IPS-NIHi7 (cell line): Measurements from ENCODE around the gene CITED2.
"Not testable (repeated sequence)": the region's sequence is repeated elsewhere in the genome, so short reads cannot be mapped to it uniquely, and the experiment has no call there.

Experiments
- DNase-seq: peaks from one replicate; pipeline ENCODE4 v3.0.0; 2012; ENCODE audit warnings: mixed read lengths; ENCODE audit errors: extremely low spot score

The CITED2 gene

GRCh38 chr6:139364302-139364981 lies 10.0 kb downstream of the CITED2 start:
- DNase-seq, result peak; percentile 55

- DNase-seq, result not testable (repeated sequence)
These were observed 10.7 kb downstream of the CITED2 start for GRCh38 chr6:139363797-139364196.

- not testable (repeated sequence) for DNase-seq
These were observed 11.3 kb downstream of the CITED2 start for GRCh38 chr6:139363123-139363522.

GRCh38 chr6:139361211-139361610 lies 13.2 kb downstream of the CITED2 start:
- DNase-seq, result no peak

GRCh38 chr6:139356924-139357323 lies 17.5 kb downstream of the CITED2 start:
- DNase-seq, result no peak

GRCh38 chr6:139355777-139356445 lies 18.5 kb downstream of the CITED2 start:
- no peak for DNase-seq

- DNase-seq, result no peak
These were observed 19.3 kb downstream of the CITED2 start for GRCh38 chr6:139355172-139355571.

- DNase-seq, result no peak
These were observed 20.3 kb downstream of the CITED2 start for GRCh38 chr6:139354189-139354588.

GRCh38 chr6:139349464-139350020 lies 24.9 kb downstream of the CITED2 start:
- no peak for DNase-seq

- DNase-seq, result no peak
These were observed 28.1 kb downstream of the CITED2 start for GRCh38 chr6:139346392-139346791.

GRCh38 chr6:139344186-139344963 lies 30.1 kb downstream of the CITED2 start:
- DNase-seq, result no peak

- DNase-seq, result no peak
These were observed 31.2 kb downstream of the CITED2 start for GRCh38 chr6:139343052-139343750.

- DNase-seq, result no peak
These were observed 33.4 kb downstream of the CITED2 start for GRCh38 chr6:139341060-139341459.

GRCh38 chr6:139338795-139339194 lies 35.7 kb downstream of the CITED2 start:
- no peak for DNase-seq

- no peak for DNase-seq
These were observed 36.6 kb downstream of the CITED2 start for GRCh38 chr6:139337830-139338229.

- no peak for DNase-seq
These were observed 37.4 kb downstream of the CITED2 start for GRCh38 chr6:139337001-139337400.

- no peak for DNase-seq
These were observed 38.0 kb downstream of the CITED2 start for GRCh38 chr6:139336488-139336887.

- DNase-seq, result no peak
These were observed 38.8 kb downstream of the CITED2 start for GRCh38 chr6:139335447-139336210.

- DNase-seq, result no peak
These were observed 39.5 kb downstream of the CITED2 start for GRCh38 chr6:139334806-139335446.

- no peak for DNase-seq
These were observed 43.5 kb downstream of the CITED2 start for GRCh38 chr6:139330826-139331500.
